T-helper 2 cell treated with Interferon-gamma antibody and Interleukin-4, amounts not matched to agents 100 ng/mL and 5 ng/mL, for 36 hours (primary cell): ENCODE data around the gene DBF4. TPM values are rescaled to one million over a fixed set of nuclear protein-coding genes. Genes with fewer than 3 reads are reported as not detected.
"Not testable (repeated sequence)": the region's sequence is repeated elsewhere in the genome, so short reads cannot be mapped to it uniquely, and the experiment has no call there.

Source experiments
- intact Hi-C: fragments of 100-400 bp; cut with micrococcal nuclease; formaldehyde crosslinking; loops from one replicate; pipeline ENCODE4 v1.15.1; 2023
- total RNA-seq: library from RNA; stranded (reverse); gene quantifications from 2 replicates; pipeline ENCODE4 v1.2.3, GENCODE V29; 2022

The DBF4 gene
- total RNA-seq, 1 donor from 2014 or later: 65.4 TPM

- intact Hi-C loops: no loop called here
Observed at GRCh38 chr7:87878208-87878735, 2.0 kb downstream of the DBF4 start.

DNA sequence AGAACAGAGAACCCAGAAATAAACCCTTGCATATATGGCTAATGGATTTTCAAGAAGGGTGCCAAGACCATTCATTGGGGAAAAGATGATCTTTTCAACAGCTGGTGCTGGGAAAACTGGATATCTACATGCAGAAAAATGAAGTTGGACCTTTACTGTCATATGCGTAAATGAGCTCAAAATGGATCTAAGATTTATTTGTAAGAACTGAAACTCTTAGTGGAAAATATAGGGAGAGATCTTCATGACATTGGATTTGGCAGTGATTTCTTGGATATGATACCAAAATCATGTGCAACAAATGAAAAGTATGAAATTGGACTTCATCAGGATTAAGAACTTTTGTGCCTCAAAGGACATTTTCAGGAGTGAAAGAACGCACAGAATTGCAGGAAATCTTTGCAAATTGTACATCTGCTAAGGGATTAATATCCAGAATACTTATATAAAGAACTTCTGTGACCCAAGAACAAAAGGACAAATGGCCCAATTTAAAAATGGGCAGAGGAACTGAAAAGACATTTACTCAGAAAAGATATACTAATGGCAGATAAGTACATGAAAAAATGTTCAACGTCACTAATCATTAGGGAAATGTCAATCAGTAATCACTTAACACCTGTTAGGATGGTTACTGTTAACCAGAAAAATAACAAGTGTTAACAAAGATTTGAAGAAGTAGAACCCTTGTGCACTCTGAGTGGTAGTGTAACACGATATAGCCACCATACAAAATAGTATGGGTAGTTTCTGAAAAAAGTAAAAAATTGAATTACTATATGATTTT is 6.1 kb downstream of the DBF4 start:
- intact Hi-C loops: no loop called here

DNA sequence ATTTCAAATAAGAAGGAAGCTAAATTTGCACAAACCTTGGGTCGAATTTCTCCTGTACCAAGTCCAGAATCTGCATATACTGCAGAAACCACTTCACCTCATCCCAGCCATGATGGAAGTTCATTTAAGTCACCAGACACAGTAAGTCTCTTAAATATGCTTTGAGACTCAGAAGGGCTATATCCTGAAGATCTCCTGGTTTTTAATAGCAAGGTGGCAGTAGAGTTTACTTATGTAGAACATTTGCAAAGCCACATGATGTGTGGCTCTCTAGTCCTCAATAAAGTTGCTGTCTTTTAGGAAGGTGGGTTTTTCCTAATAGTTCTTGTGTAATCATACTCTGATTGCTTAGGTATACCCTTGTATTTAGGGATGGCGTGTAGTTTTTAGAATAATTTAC is 8.7 kb downstream of the DBF4 start:
- intact Hi-C loops: loop anchor here (1.0 kb wide), 1 partner anchor 9 kb away; the partner anchor contains the start of genes DBF4 and SLC25A40

DNA sequence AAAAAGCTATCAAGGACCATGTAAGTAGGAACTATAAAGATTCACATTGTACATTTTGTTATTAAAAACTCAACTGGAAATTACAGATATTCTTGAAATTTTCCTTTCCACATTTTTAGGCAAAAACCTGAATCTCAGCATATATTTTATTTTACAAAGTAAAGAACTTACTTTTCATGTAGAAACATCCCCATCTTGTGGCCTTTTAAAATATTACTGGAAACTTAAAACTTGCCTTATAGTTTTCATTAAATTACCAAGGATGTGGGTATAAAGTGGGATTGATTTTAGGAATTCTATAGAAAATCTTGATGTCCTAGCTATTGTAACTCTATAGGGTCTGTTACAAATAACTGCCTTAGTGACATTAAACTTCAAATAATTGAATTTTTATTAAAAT is 10.6 kb downstream of the DBF4 start:
- intact Hi-C loops: loop anchor here (1.0 to 2.0 kb wide), 2 partner anchors 90 to 574 kb away; no protein-coding TSS in a partner anchor

GRCh38 chr7:87895363-87895762 is 19.1 kb downstream of the DBF4 start:
- intact Hi-C loops: no loop called here

DNA sequence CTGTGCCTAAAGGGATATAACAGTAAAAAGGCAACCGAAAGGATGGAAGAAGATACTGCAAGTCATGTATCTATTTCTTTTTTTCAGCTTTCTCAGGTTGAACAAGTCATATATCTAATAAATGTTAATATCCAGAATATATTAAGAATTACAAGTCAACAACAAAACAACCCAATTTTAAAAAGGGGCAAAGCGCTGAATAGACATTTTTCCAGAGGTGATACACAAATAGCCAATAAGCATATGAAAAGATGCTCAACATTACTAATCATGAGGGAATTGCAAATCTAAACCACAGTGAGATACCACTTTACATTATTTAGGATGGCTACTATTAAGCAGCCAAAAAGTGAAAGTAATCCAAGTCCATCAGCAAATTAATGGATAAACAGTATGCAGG is 23.0 kb downstream of the DBF4 start:
- intact Hi-C loops: no loop called here

GRCh38 chr7:87907136-87907906 is 31.0 kb downstream of the DBF4 start:
- intact Hi-C loops: not testable (repeated sequence)

DNA sequence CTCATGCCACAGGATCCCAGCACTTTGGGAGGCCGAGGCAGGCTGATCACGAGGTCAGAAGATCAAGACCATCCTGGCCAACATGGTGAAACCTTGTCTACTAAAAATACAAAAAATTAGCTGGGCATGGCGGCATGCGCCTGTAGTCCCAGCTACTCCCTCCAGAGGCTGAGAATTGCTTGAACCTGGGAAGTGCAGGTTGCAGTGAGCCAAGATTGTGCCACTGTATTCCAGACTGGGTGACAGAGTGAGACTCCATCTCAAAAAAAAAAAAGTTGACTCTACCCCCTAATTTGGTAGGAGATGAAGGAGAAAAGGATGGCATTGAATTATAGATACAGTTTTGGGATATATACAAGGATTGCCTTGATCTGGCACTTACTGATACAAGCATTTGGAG is 32.5 kb downstream of the DBF4 start:
- intact Hi-C loops: not testable (repeated sequence)

DNA sequence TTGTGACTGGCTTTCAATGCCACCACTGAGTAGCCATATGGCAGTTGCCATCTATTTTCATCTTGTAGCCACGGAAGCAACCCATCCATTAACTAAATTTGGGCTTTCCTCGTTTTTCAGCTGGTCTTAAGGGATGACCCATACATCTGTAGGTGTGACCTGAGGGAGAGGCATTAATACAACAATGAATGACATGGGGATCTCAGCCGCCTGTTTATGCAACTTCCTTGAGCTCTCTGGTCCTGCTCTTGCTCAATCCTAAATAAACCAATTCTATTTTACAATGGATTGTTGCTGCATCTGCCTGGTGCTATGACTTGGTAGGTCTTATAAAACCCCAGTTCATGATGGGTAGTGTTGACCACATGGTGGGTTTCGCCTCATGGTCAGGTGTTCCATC is 35.8 kb downstream of the DBF4 start:
- intact Hi-C loops: no loop called here

DNA sequence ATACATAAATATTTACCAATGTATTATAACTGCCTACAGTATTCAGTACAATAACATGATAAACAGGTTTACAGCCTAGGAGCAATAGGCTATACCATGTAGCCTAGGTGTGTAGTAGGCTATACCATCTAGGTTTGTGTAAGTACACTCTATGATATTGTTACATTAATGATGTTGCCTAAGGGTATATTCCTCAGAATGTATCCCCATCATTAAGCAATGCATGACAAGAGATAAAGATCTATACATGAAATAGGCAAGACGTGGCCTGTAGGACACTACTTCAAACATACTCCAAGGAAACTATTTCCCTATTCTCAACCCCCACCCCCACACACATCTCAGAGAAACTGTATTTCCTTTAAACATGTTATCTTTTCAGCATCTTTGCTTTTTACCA is 42.4 kb downstream of the DBF4 start:
- intact Hi-C loops: no loop called here

- intact Hi-C loops: no loop called here
Observed at GRCh38 chr7:87919875-87920274, 43.6 kb downstream of the DBF4 start.

- intact Hi-C loops: no loop called here
Observed at GRCh38 chr7:87920578-87920977, 44.3 kb downstream of the DBF4 start.

DNA sequence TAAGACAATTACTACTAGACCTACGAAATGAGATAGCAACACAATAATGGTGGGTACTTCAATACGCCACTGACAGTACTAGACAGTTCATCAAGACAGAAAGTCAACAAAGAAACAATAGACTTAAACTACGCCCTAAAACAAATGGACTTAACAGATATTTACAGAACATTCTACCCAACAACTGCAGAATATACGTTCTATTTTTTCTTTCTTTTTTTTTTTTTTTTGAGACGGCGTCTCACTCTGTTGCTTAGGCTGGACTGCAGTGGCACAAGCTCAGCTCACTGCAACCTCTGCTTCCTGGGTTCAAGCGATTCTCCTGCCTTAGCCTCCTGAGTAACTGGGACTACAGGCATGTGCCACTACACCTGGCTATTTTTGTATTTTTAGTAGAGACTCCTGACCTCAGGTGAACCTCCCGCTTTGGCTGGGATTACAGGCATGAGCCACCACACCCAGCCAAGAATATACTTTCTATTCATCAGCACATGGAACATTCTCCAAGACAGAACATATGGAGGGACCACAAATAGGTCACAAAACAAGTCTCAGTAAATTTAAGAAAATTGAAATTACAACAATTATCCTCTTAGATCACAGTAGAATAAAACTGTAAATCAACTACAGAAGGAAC is 46.6 kb downstream of the DBF4 start:
- intact Hi-C loops: not testable (repeated sequence)

- intact Hi-C loops: no loop called here
Observed at GRCh38 chr7:87926581-87927461, 50.5 kb downstream of the DBF4 start.

GRCh38 chr7:87933605-87933952 is 57.3 kb downstream of the DBF4 start:
- intact Hi-C loops: loop anchor here (10.0 kb wide), 1 partner anchor 181 kb away; no protein-coding TSS in a partner anchor

DNA sequence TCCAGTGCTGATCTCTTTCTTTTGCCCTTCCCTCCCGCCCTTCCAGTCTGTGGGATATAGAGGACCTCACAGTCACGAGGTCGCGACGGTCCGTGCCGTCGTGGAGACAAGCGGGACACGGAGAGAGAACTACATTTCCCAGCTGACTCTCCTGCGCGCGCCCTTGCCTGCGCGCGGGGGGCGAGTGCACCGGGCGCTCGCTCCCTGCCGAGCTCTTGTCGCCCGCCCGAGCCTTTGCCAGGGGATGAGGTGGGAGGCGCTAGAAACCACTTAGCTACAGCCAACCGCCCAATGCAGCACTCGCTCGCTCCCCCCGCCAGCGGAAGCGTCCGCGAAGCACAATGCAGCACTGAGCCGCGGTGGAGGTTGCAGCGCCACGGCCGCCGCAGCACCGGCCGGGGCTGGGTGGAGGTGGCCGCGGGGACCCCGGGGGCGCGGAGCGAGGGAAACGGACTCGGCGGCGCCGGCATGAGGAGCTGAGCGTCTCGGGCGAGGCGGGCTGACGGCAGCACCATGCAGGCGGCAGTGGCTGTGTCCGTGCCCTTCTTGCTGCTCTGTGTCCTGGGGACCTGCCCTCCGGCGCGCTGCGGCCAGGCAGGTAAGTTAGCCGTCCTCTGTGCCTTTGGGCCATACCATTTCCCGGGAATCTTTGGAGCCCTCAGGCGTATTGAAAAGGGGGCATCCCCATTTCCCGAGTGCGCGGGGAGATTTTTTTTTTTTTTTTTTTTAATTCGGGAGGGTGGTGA is 57.8 kb downstream of the DBF4 start, which contains the start of gene ADAM22:
Gene ADAM22 (plus strand): TSS at position 299 of the 746 bp plus-strand sequence. CDS start 215 bp downstream, at position 514.
- intact Hi-C loops: loop anchor here (1.0 to 10.0 kb wide), 4 partner anchors 58 to 306 kb away; partner anchors contain the start of genes DBF4, RUNDC3B, SLC25A40 and SRI

DNA sequence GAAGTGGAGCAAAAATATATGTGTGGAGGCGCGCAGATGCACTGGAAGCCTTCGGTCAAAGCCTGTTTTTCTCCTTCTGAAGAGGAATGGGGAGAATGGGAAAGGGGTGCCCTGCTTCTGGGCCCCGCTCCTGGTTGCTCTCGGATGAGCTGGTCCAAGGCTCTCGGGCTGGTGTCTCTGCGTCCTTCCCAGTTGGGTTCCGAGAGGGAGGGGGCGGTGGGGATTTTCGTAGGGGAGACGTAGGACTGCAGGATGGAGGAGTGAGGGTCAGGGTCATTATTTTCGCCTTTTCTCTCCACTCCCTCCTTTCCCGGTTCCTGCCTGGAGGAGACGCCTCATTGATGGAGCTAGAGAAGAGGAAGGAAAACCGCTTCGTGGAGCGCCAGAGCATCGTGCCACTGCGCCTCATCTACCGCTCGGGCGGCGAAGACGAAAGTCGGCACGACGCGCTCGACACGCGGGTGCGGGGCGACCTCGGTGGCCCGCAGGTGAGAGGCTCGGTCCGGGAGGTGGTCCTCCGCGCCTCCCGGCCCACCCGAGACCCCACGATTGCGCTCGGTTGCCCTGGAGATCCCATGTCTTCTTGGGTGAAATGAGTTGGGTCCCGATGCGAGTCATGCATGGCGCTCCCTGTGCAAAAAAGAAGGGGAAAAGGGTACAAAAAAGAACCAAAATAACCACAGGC is 58.5 kb downstream of the DBF4 start:
- intact Hi-C loops: loop anchor here (1.0 to 10.0 kb wide), 4 partner anchors 59 to 307 kb away; partner anchors contain the start of genes DBF4, RUNDC3B, SLC25A40 and SRI

GRCh38 chr7:87935384-87935706 is 59.1 kb downstream of the DBF4 start:
- intact Hi-C loops: loop anchor here (2.0 to 10.0 kb wide), 2 partner anchors 179 to 285 kb away; partner anchors contain the start of gene SRI

DNA sequence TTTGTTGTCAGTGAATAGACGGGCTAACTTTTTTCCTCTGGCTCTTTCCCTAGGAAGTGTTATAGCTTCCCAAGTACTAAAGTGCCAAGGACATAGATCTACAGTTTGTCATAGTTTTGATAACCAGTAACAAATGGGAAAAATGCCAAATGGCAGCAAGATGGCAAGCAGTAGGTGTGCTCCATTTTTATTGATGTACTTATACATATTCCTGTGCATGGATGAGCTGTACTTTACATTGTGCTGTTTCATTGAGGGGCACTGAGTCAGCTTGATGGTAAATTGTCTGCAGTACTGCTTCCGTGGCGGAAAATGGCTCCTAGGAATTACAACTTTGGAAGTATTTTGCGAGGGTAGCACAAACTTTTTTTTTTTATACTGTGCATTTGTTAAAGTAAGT is 64.8 kb downstream of the DBF4 start:
- intact Hi-C loops: no loop called here
